ENCODE data around the gene DMBT1. TPM values are rescaled to one million over a fixed set of nuclear protein-coding genes. Genes with fewer than 3 reads are reported as not detected.

Gene DMBT1
- total RNA-seq, 1 donor from 2014 or later = 0.49 TPM

GRCh38 chr10:122544493-122544892 is 16.1 kb upstream of the DMBT1 start:
- H3K9me3 Mint-ChIP-seq (ENCODE audit: unreplicated experiment) = no peaks in the 10 kb centered on the region
- no peak overlapping the region for H3K4me3 Mint-ChIP-seq (ENCODE audit: unreplicated experiment)
- no peaks in the 10 kb centered on the region for H3K36me3 Mint-ChIP-seq (ENCODE audit: low read depth, unreplicated experiment)
- H3K4me1 Mint-ChIP-seq (ENCODE audit: unreplicated experiment) = no peaks in the 10 kb centered on the region
- no peaks in the 10 kb centered on the region for H3K27me3 Mint-ChIP-seq (ENCODE audit: unreplicated experiment)
- TF ChIP-seq CTCF (IDR thresholded peaks at IDR 0.05; ENCODE audit: unreplicated experiment) = no peak
- no peak overlapping the region for H3K27ac Mint-ChIP-seq (ENCODE audit: unreplicated experiment)
- no peak for DNase-seq (ENCODE audit: low spot score)

- DNase-seq (ENCODE audit: low spot score) = no peak
- Mint-ChIP-seq H3K4me3 (ENCODE audit: unreplicated experiment) (no peak overlapping the region), H3K4me1 (ENCODE audit: unreplicated experiment) (no peaks in the 10 kb centered on the region), H3K27ac (ENCODE audit: unreplicated experiment) (no peak overlapping the region), H3K9me3 (ENCODE audit: unreplicated experiment) (no peaks in the 10 kb centered on the region), H3K27me3 (ENCODE audit: unreplicated experiment) (no peaks in the 10 kb centered on the region), H3K36me3 (ENCODE audit: low read depth, unreplicated experiment) (no peaks in the 10 kb centered on the region)
- TF ChIP-seq CTCF (IDR thresholded peaks at IDR 0.05; ENCODE audit: unreplicated experiment) = no peak
Observed at GRCh38 chr10:122546242-122546641, 14.3 kb upstream of the DMBT1 start.

GRCh38 chr10:122548407-122549085 is 12.0 kb upstream of the DMBT1 start:
- Mint-ChIP-seq H3K4me1 (ENCODE audit: unreplicated experiment) (no peaks in the 10 kb centered on the region), H3K9me3 (ENCODE audit: unreplicated experiment) (no peaks in the 10 kb centered on the region), H3K4me3 (ENCODE audit: unreplicated experiment) (no peak overlapping the region), H3K27me3 (ENCODE audit: unreplicated experiment) (no peaks in the 10 kb centered on the region), H3K36me3 (ENCODE audit: low read depth, unreplicated experiment) (no peaks in the 10 kb centered on the region), H3K27ac (ENCODE audit: unreplicated experiment) (no peak overlapping the region)
- TF ChIP-seq CTCF (IDR thresholded peaks at IDR 0.05; ENCODE audit: unreplicated experiment) = no peak
- DNase-seq (ENCODE audit: low spot score) = no peak

GRCh38 chr10:122549636-122550035 is 10.9 kb upstream of the DMBT1 start:
- no peak for DNase-seq (ENCODE audit: low spot score)
- Mint-ChIP-seq H3K27ac (ENCODE audit: unreplicated experiment) (no peak overlapping the region), H3K4me1 (ENCODE audit: unreplicated experiment) (no peaks in the 10 kb centered on the region)

More at GRCh38 chr10:122549636-122550035, 10.9 kb upstream of the DMBT1 start:
- H3K4me3 Mint-ChIP-seq (ENCODE audit: unreplicated experiment) = no peak overlapping the region
- H3K36me3 Mint-ChIP-seq (ENCODE audit: low read depth, unreplicated experiment) = no peaks in the 10 kb centered on the region
- H3K27me3 Mint-ChIP-seq (ENCODE audit: unreplicated experiment) = no peaks in the 10 kb centered on the region
- H3K9me3 Mint-ChIP-seq (ENCODE audit: unreplicated experiment) = no peaks in the 10 kb centered on the region
- no peak for TF ChIP-seq CTCF (IDR thresholded peaks at IDR 0.05; ENCODE audit: unreplicated experiment)

All from endothelial cell (in vitro differentiated cells).